HG03135 (cell line): Measurements from ENCODE around the gene PRX.
"Not testable (repeated sequence)": the region's sequence is repeated elsewhere in the genome, so short reads cannot be mapped to it uniquely, and the experiment has no call there.

Experiments
- ATAC-seq: cut with Tn5 transposase; IDR thresholded peaks from one replicate; pipeline ENCODE4 v1.9.1; 2021; ENCODE audit warnings: mild to moderate bottlenecking, moderate library complexity; ENCODE audit not compliant: unreplicated experiment

The PRX gene

GRCh38 chr19:40390084-40390742 is 23.0 kb downstream of the PRX start, which contains the start of gene HIPK4:
HIPK4 (minus strand) TSS chr19:40390181; CDS start chr19:40389902, 279 bp downstream.
- no peak for ATAC-seq

- no peak for ATAC-seq
These were observed 23.6 kb downstream of the PRX start for GRCh38 chr19:40389404-40390083.

- ATAC-seq, result no peak
These were observed 24.7 kb downstream of the PRX start for GRCh38 chr19:40388481-40388880.

- no peak for ATAC-seq
These were observed 26.0 kb downstream of the PRX start for GRCh38 chr19:40387155-40387554.

GRCh38 chr19:40383668-40384248 is 29.4 kb downstream of the PRX start:
- ATAC-seq, result no peak

GRCh38 chr19:40381321-40381720 is 31.9 kb downstream of the PRX start:
- no peak for ATAC-seq

GRCh38 chr19:40380199-40381037 is 32.8 kb downstream of the PRX start:
- no peak for ATAC-seq

- ATAC-seq, result no peak
These were observed 33.6 kb downstream of the PRX start for GRCh38 chr19:40379446-40380198.

- no peak for ATAC-seq
These were observed 34.7 kb downstream of the PRX start for GRCh38 chr19:40378509-40378908.

GRCh38 chr19:40377876-40378385 is 35.2 kb downstream of the PRX start:
- ATAC-seq, result no peak

GRCh38 chr19:40376286-40376862 is 36.8 kb downstream of the PRX start:
- ATAC-seq, result no peak

GRCh38 chr19:40374084-40374483 is 39.1 kb downstream of the PRX start:
- ATAC-seq, result no peak

- no peak for ATAC-seq
These were observed 41.4 kb downstream of the PRX start for GRCh38 chr19:40371802-40372122.

GRCh38 chr19:40370997-40371801 is 42.0 kb downstream of the PRX start:
- no peak for ATAC-seq

GRCh38 chr19:40370253-40370652 is 42.9 kb downstream of the PRX start:
- ATAC-seq, result not testable (repeated sequence)

GRCh38 chr19:40369797-40370196 is 43.4 kb downstream of the PRX start:
- no peak for ATAC-seq

GRCh38 chr19:40367577-40368434 is 45.4 kb downstream of the PRX start:
- ATAC-seq, result no peak
